Trophoblast cell (in vitro differentiated cells and primary cell): ENCODE results near the gene GP9.

Experiments used
- DNase-seq, 2 donors: peaks; one replicate each; pipeline ENCODE4 v3.0.0-alpha.2; 2016
- H2AFZ ChIP-seq: 2 replicates; pipeline ENCODE4 v1.6.1; 2013; ENCODE audit warnings: low read length, moderate library complexity, mild to moderate bottlenecking; ENCODE audit not compliant: insufficient read depth, poor library complexity
- H2AK5ac ChIP-seq: 2 replicates; pipeline ENCODE4 v1.6.1; 2013; ENCODE audit warnings: mild to moderate bottlenecking, low read length
- H2BK120ac ChIP-seq: 2 replicates; pipeline ENCODE4 v1.6.1; 2013; ENCODE audit warnings: low read length, mild to moderate bottlenecking, moderate library complexity; ENCODE audit not compliant: insufficient read depth, poor library complexity
- H2BK12ac ChIP-seq: 2 replicates; pipeline ENCODE4 v1.6.1; 2013; ENCODE audit warnings: mild to moderate bottlenecking, low read length, moderate library complexity
- H2BK5ac ChIP-seq: 2 replicates; pipeline ENCODE4 v1.6.1; 2013; ENCODE audit warnings: low read length, low read depth, moderate library complexity, mild to moderate bottlenecking; ENCODE audit not compliant: poor library complexity
- H3K14ac ChIP-seq: 2 replicates; pipeline ENCODE4 v1.6.1; 2013; ENCODE audit warnings: mild to moderate bottlenecking, low read length
- H3K18ac ChIP-seq: 2 replicates; pipeline ENCODE4 v1.6.1; 2013; ENCODE audit warnings: mild to moderate bottlenecking, low read length
- H3K23ac ChIP-seq: 2 replicates; pipeline ENCODE4 v1.6.1; 2013; ENCODE audit warnings: low read length
- H3K27ac ChIP-seq: 2 replicates; pipeline ENCODE4 v1.5.1; 2013; ENCODE audit warnings: low read depth, mild to moderate bottlenecking, inconsistent platforms, low read length, moderate library complexity
- H3K27me3 ChIP-seq: 2 replicates; pipeline ENCODE4 v1.6.1; 2013; ENCODE audit warnings: inconsistent platforms, mild to moderate bottlenecking, low read length, moderate library complexity; ENCODE audit not compliant: insufficient read depth
- H3K36me3 ChIP-seq, 2 experiments: 1 replicate in 1 of 2; 2 replicates in 1 of 2; pipeline ENCODE4 v1.6.1; 2013; ENCODE audit warnings: low read length in 2 of 2, mild to moderate bottlenecking in 2 of 2, moderate library complexity in 1 of 2; ENCODE audit not compliant: insufficient read depth in 2 of 2, control insufficient read depth in 1 of 2
- H3K4ac ChIP-seq: 2 replicates; pipeline ENCODE4 v1.6.1; 2013; ENCODE audit warnings: low read depth, mild to moderate bottlenecking, low read length, moderate library complexity
- H3K4me1 ChIP-seq, 2 experiments: 1 replicate in 1 of 2; 2 replicates in 1 of 2; pipeline ENCODE4 v1.6.1; 2013; ENCODE audit warnings: low read length in 2 of 2, mild to moderate bottlenecking in 2 of 2, moderate library complexity in 1 of 2; ENCODE audit not compliant: insufficient read depth in 2 of 2, control insufficient read depth in 1 of 2
- H3K4me2 ChIP-seq: 2 replicates; pipeline ENCODE4 v1.6.1; 2013; ENCODE audit warnings: inconsistent platforms, mild to moderate bottlenecking, low read length, moderate library complexity
- H3K4me3 ChIP-seq: 2 replicates; pipeline ENCODE4 v1.5.1; 2013; ENCODE audit warnings: mild to moderate bottlenecking, low read depth, low read length, inconsistent platforms
- H3K79me1 ChIP-seq: one replicate; pipeline ENCODE4 v1.6.1; 2013; ENCODE audit warnings: low read length
- H3K79me2 ChIP-seq: 2 replicates; pipeline ENCODE4 v1.6.1; 2013; ENCODE audit warnings: low read length, mild to moderate bottlenecking; ENCODE audit not compliant: control insufficient read depth, insufficient read depth, poor library complexity
- H3K9ac ChIP-seq: 2 replicates; pipeline ENCODE4 v1.6.1; 2013; ENCODE audit warnings: mild to moderate bottlenecking, low read length
- H3K9me3 ChIP-seq: 2 replicates; pipeline ENCODE4 v1.6.1; 2013; ENCODE audit warnings: low read depth, mild to moderate bottlenecking, control low read depth, inconsistent platforms, low read length; ENCODE audit not compliant: insufficient read depth
- H4K12ac ChIP-seq: 2 replicates; pipeline ENCODE4 v1.6.1; 2013; ENCODE audit warnings: low read depth, mild to moderate bottlenecking, low read length, moderate library complexity
- H4K8ac ChIP-seq: 2 replicates; pipeline ENCODE4 v1.6.1; 2013; ENCODE audit warnings: low read depth, mild to moderate bottlenecking, low read length, moderate library complexity
- H4K91ac ChIP-seq: one replicate; pipeline ENCODE4 v1.6.1; 2013; ENCODE audit warnings: low read depth, mild to moderate bottlenecking, low read length, moderate library complexity
- WGBS: extraction: QIAGEN DNeasy Blood & Tissue Kit; methylation state at CpG from one replicate; pipeline ENCODE4 v1.1.7; 2013; ENCODE audit warnings: missing lambda C conversion rate; ENCODE audit not compliant: insufficient read length, insufficient coverage; ENCODE audit errors: extremely low coverage; 5-methylcytosine and 5-hydroxymethylcytosine counted together

GP9 gene

GRCh38 chr3:129033151-129033550 is 27.4 kb upstream of the GP9 start:
- Histone ChIP-seq H2BK5ac (no peak overlapping the region), H3K79me2 (no peaks in the 10 kb centered on the region), H2AK5ac (no peak overlapping the region), H3K79me1 (no peaks in the 10 kb centered on the region), H3K4ac (no peak overlapping the region), H4K8ac (no peak overlapping the region), H3K18ac (no peak overlapping the region), H4K12ac (no peak overlapping the region), H3K4me1 (no peaks in the 10 kb centered on the region), H3K27me3 (no peaks in the 10 kb centered on the region), H3K9me3 (peaks cover 3% of the 10 kb centered on the region), H3K14ac (no peak overlapping the region), H3K27ac (no peak overlapping the region), H2BK120ac (no peak overlapping the region), H3K9ac (no peak overlapping the region), H3K23ac (no peak overlapping the region), H2AFZ (no peak overlapping the region), H3K4me3 (no peak overlapping the region), H3K36me3 (no peaks in the 10 kb centered on the region), H4K91ac (no peak overlapping the region), H3K4me2 (no peak overlapping the region), H2BK12ac (no peak overlapping the region)
- WGBS = no CpG with 5 or more reads among the region's 7 CpGs
- no peak for DNase-seq

GRCh38 chr3:129033633-129034321 is 26.8 kb upstream of the GP9 start:
- no peak overlapping the region for H3K23ac ChIP-seq
- H3K36me3 ChIP-seq = no peaks in the 10 kb centered on the region
- H3K9me3 ChIP-seq = peaks cover 3% of the 10 kb centered on the region
- peak overlapping the region; percentile 47 for H3K4me3 ChIP-seq
- H3K18ac ChIP-seq = no peak overlapping the region
- H3K4ac ChIP-seq = no peak overlapping the region
- H2AFZ ChIP-seq = no peak overlapping the region
- no peaks in the 10 kb centered on the region for H3K79me1 ChIP-seq
- no peak overlapping the region for H2BK12ac ChIP-seq
- H3K4me2 ChIP-seq = no peak overlapping the region
- H4K91ac ChIP-seq = no peak overlapping the region
- no peak overlapping the region for H2BK5ac ChIP-seq
- no peak for DNase-seq
- no peaks in the 10 kb centered on the region for H3K4me1 ChIP-seq
- H2AK5ac ChIP-seq = no peak overlapping the region
- no peaks in the 10 kb centered on the region for H3K27me3 ChIP-seq
- no peak overlapping the region for H3K27ac ChIP-seq
- no peak overlapping the region for H3K14ac ChIP-seq
- H2BK120ac ChIP-seq = no peak overlapping the region
- H3K79me2 ChIP-seq = no peaks in the 10 kb centered on the region
- H3K9ac ChIP-seq = no peak overlapping the region
- WGBS = no CpG with 5 or more reads among the region's 12 CpGs
- no peak overlapping the region for H4K12ac ChIP-seq
- H4K8ac ChIP-seq = no peak overlapping the region

DNA sequence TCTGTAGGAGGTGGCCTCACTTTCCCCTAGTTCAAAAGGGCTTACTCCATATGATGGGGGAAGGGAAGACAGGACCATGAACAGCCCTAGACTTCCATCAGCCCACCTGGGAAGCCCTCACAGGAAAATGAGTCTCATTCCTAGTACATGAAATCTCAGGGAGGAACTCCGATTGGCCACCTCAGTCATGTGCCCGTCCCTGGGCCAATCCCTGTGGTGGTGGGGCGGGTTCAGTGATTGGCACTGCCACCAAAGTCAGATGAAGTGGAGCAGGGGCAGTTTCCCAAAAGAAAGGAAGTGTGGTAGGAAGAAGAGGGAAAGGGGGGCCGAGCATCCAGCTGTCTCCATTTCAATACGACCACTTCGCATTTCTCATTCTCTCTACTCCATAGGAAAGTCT is 25.9 kb upstream of the GP9 start:
- no CpG with 5 or more reads among the region's 6 CpGs for WGBS
- Histone ChIP-seq H3K23ac (no peak overlapping the region), H3K79me1 (no peaks in the 10 kb centered on the region)

GRCh38 chr3:129035360-129036221 is 25.0 kb upstream of the GP9 start:
- Histone ChIP-seq H2AFZ (no peak overlapping the region), H4K8ac (no peak overlapping the region), H2BK12ac (no peak overlapping the region), H3K4ac (no peak overlapping the region), H3K4me3 (peak overlapping the region; percentile 7), H3K4me2 (no peak overlapping the region), H3K18ac (no peak overlapping the region), H3K27me3 (no peaks in the 10 kb centered on the region), H3K79me2 (no peaks in the 10 kb centered on the region), H2AK5ac (no peak overlapping the region), H3K9me3 (peaks cover 3% of the 10 kb centered on the region), H3K14ac (no peak overlapping the region), H2BK120ac (no peak overlapping the region), H3K36me3 (no peaks in the 10 kb centered on the region), H3K9ac (no peak overlapping the region), H4K12ac (no peak overlapping the region), H3K4me1 (no peaks in the 10 kb centered on the region), H2BK5ac (no peak overlapping the region), H3K27ac (no peak overlapping the region), H4K91ac (no peak overlapping the region), H3K23ac (no peak overlapping the region), H3K79me1 (no peaks in the 10 kb centered on the region)
- DNase-seq = no peak
- no CpG with 5 or more reads among the region's 11 CpGs for whole genome bisulfite sequencing

More for the DNA sequence above, 25.9 kb upstream of the GP9 start:
- no peak overlapping the region for H3K9ac ChIP-seq
- no peaks in the 10 kb centered on the region for H3K79me2 ChIP-seq
- no peak overlapping the region for H2AFZ ChIP-seq
- no peak for DNase-seq
- H2BK12ac ChIP-seq = no peak overlapping the region
- no peak overlapping the region for H3K14ac ChIP-seq
- no peak overlapping the region for H4K8ac ChIP-seq
- H3K27me3 ChIP-seq = no peaks in the 10 kb centered on the region
- no peaks in the 10 kb centered on the region for H3K4me1 ChIP-seq
- no peak overlapping the region for H3K27ac ChIP-seq
- H3K36me3 ChIP-seq = no peaks in the 10 kb centered on the region
- no peak overlapping the region for H2BK5ac ChIP-seq
- peaks cover 3% of the 10 kb centered on the region for H3K9me3 ChIP-seq
- no peak overlapping the region for H3K4ac ChIP-seq
- H3K4me2 ChIP-seq = no peak overlapping the region
- H2AK5ac ChIP-seq = no peak overlapping the region
- no peak overlapping the region for H3K18ac ChIP-seq
- no peak overlapping the region for H4K12ac ChIP-seq
- H3K4me3 ChIP-seq = no peak overlapping the region
- H2BK120ac ChIP-seq = no peak overlapping the region
- no peak overlapping the region for H4K91ac ChIP-seq
